SU-DHL-6 (cell line): ENCODE data around the gene TNKS1BP1.

Experiments
- H2AFZ ChIP-seq: fragments of 200-600 bp; sonication (generic); 2 replicates; pipeline ENCODE4 v1.6.1; 2014; ENCODE audit warnings: low read depth, mild to moderate bottlenecking, moderate library complexity, mixed read lengths, antibody characterized with exemption, low read length; ENCODE audit not compliant: severe bottlenecking
- H3F3A ChIP-seq: fragments of 200-600 bp; shearing (Covaris generic); 2 replicates; pipeline ENCODE4 v1.6.0; 2016; ENCODE audit warnings: antibody characterized with exemption, mild to moderate bottlenecking; ENCODE audit not compliant: insufficient read depth
- H3K27ac ChIP-seq: fragments of 200-600 bp; sonication (generic); 2 replicates; pipeline ENCODE4 v1.5.1; 2016; ENCODE audit warnings: low read depth, mild to moderate bottlenecking, low read length, moderate library complexity, mixed read lengths
- H3K27me3 ChIP-seq: fragments of 200-600 bp; sonication (generic), shearing (Covaris generic); 2 replicates; pipeline ENCODE4 v1.6.0; 2014; ENCODE audit warnings: mild to moderate bottlenecking, low read length
- H3K36me3 ChIP-seq: fragments of 200-600 bp; sonication (generic); 2 replicates; pipeline ENCODE4 v1.6.1; 2014; ENCODE audit warnings: mild to moderate bottlenecking, low read length, mixed read lengths
- H3K4me2 ChIP-seq: fragments of 300-600, 200-600 bp; shearing (Covaris generic), sonication (generic); 2 replicates; pipeline ENCODE4 v1.6.0; 2014; ENCODE audit warnings: low read length, low read depth, mild to moderate bottlenecking; ENCODE audit not compliant: poor library complexity, severe bottlenecking
- H3K4me3 ChIP-seq: fragments of 200-600 bp; sonication (generic); 2 replicates; pipeline ENCODE4 v1.5.1; 2014; ENCODE audit warnings: antibody characterized with exemption, low read length, mild to moderate bottlenecking, mixed read lengths; ENCODE audit not compliant: insufficient read depth, poor library complexity, severe bottlenecking
- H3K79me2 ChIP-seq: fragments of 200-600 bp; sonication (generic); 2 replicates; pipeline ENCODE4 v1.6.1; 2014; ENCODE audit warnings: mild to moderate bottlenecking, low read length, moderate library complexity; ENCODE audit not compliant: insufficient read depth
- H3K9ac ChIP-seq: fragments of 200-600 bp; sonication (generic); 2 replicates; pipeline ENCODE4 v1.7.0; 2014; ENCODE audit warnings: mild to moderate bottlenecking, low read length
- H3K9me2 ChIP-seq: fragments of 200-600 bp; sonication (generic); replicated peaks from 2 replicates; pipeline ENCODE4 v1.6.1; 2014; ENCODE audit warnings: low read length; ENCODE audit not compliant: insufficient read depth
- H3K9me3 ChIP-seq: fragments of 200-600 bp; sonication (generic); 2 replicates; pipeline ENCODE4 v1.6.1; 2014; ENCODE audit warnings: low read length, mixed read lengths; ENCODE audit not compliant: insufficient read depth
- H4K20me1 ChIP-seq: fragments of 200-600 bp; sonication (generic); 2 replicates; pipeline ENCODE4 v1.6.1; 2014; ENCODE audit warnings: low read depth, mild to moderate bottlenecking, antibody characterized with exemption, low read length, moderate library complexity, mixed read lengths
- EZH2phosphoT487 ChIP-seq: fragments of 200-600 bp; sonication (generic), shearing (Covaris generic); conservative IDR thresholded peaks from 2 replicates; pipeline ENCODE4 v1.6.1; 2018; ENCODE audit warnings: mild to moderate bottlenecking, antibody characterized with exemption, low read length, moderate library complexity, mixed read lengths
- TF ChIP-seq, protein P1 (sequence below): fragments of 200-600 bp; sonication (generic); IDR thresholded peaks from one replicate; pipeline ENCODE4 v1.5.1; 2017; ENCODE audit warnings: antibody characterized with exemption, mild to moderate bottlenecking, low read length, moderate library complexity; ENCODE audit not compliant: insufficient read depth, poor library complexity, severe bottlenecking

TNKS1BP1 gene

DNA sequence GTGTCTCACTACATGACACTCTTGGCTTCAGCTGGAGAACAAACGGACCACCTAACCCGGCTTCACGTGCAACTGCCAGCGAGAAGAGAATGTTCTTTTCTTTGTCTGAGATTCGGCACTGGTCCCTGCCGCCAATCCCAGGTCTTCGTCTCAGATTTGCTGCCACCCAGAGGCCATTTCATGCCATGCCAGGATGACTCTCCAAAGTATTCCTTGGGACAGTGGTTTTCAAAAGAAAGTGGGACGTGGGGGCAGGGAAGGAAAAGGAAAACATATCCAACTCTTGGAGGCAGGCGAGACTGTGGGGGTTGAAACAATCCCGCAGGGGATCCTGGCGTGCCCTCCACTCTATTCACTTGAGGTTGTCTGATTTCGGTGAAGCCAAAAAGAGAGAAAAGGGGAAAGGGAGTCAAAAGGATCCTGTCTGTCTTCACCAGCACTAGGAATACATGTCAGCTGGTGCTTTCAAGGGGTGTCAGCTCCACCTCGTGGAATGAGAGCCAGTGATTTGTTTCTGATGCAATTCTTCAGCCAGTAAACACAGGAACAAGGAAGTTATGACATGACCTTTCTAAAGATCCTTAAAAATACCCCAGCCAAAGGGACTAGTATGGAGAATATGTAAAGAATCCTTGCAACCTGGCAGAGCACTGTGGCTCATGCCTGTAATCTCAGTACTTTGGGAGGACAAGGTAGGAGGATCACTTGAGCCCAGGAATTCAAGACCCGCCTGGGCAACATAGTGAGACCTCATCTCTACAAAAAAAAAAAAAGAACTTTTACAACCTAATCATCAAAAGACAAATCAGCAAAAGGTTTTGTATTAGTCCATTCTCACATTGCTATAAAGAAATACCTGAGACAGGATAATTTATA is 46.7 kb downstream of the TNKS1BP1 start:
- Histone ChIP-seq H3F3A (no peaks in the 10 kb centered on the region), H2AFZ (peak overlapping the region; percentile 42), H3K9me3 (no peaks in the 10 kb centered on the region), H3K27me3 (no peaks in the 10 kb centered on the region), H3K27ac (no peak overlapping the region), H3K9ac (no peak overlapping the region), H3K9me2 (no peaks in the 10 kb centered on the region), H4K20me1 (no peaks in the 10 kb centered on the region), H3K79me2 (no peaks in the 10 kb centered on the region), H3K4me2 (no peak overlapping the region), H3K36me3 (no peaks in the 10 kb centered on the region), H3K4me3 (no peak overlapping the region)
- TF ChIP-seq, protein P1, sequence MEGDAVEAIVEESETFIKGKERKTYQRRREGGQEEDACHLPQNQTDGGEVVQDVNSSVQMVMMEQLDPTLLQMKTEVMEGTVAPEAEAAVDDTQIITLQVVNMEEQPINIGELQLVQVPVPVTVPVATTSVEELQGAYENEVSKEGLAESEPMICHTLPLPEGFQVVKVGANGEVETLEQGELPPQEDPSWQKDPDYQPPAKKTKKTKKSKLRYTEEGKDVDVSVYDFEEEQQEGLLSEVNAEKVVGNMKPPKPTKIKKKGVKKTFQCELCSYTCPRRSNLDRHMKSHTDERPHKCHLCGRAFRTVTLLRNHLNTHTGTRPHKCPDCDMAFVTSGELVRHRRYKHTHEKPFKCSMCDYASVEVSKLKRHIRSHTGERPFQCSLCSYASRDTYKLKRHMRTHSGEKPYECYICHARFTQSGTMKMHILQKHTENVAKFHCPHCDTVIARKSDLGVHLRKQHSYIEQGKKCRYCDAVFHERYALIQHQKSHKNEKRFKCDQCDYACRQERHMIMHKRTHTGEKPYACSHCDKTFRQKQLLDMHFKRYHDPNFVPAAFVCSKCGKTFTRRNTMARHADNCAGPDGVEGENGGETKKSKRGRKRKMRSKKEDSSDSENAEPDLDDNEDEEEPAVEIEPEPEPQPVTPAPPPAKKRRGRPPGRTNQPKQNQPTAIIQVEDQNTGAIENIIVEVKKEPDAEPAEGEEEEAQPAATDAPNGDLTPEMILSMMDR = peak; percentile 84
- TF ChIP-seq EZH2phosphoT487 = no peak

DNA sequence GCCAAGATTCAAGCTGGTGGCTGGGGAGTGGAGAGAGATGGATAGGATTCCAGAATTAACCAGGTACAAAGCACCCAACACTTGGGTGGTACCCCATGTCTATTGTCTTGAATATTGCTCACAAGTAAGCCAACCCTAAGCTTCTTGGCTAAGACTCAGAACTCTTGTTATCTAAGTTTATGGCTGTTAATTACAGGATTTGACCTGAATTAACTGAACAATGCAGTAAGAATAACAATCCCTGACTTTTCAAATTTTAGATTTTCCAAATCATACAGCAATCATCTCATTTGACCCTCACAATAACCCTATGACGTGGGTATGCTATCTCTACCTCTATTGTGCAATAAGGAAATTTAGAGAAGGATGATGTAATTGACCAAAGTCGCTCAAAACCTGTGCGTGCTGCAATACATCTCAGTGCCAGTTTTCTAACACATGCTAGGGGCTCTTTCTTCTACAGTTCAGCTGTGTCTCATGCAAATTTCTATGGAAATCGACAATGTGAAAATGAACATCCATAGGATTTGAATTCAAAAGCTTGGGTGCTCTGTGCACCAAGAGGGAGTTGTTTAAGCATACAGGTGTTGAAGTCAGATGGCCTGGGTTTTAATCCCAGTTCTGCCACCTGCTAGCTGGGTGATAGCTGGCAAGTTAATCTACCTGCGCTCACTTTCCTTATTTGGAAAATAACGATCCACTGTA is 47.6 kb downstream of the TNKS1BP1 start:
- Histone ChIP-seq H3K4me2 (no peak overlapping the region), H3K9ac (no peak overlapping the region), H3K9me3 (no peaks in the 10 kb centered on the region), H3K9me2 (no peaks in the 10 kb centered on the region), H3K27me3 (no peaks in the 10 kb centered on the region), H2AFZ (no peak overlapping the region), H3K4me3 (no peak overlapping the region), H3K36me3 (no peaks in the 10 kb centered on the region), H3F3A (no peaks in the 10 kb centered on the region), H3K79me2 (no peaks in the 10 kb centered on the region), H3K27ac (no peak overlapping the region), H4K20me1 (no peaks in the 10 kb centered on the region)
- TF ChIP-seq, protein P1 = no peak
- no peak for TF ChIP-seq EZH2phosphoT487

DNA sequence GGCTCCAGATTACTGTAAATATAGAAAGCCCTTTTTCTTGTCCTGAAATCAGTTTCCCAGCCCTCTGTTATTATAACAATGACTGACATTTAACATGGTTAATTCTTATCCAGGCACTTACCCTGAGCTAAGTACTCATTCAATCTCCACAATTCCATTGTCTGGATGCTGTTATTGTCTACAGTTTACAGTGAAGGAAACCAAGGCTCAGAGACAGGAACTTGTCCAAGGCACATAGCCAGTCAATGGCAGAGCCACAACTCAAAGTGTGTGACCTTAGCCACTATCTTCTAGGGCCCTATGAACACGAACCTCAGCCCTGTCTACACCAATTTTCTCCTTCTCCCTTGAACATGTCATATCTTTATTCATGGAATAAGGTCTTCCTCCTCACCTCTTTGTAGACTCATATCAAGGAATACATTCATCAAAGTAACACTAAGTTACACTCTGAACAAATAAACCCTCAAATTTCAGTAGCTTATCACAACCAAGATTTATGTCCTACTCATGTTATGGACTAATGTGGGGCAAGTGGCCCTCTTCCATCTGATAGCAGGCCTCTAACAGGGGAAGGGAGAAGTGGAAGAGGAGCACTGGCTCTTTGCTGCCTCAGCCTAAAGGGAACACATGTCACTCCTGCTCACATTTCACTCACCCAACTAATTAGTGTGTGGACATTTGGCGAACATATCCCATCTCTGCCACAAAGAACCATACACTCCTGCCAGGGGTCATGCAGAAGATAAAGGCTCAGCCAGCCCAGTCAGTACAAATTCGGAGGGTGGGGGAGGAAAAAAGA is 48.4 kb downstream of the TNKS1BP1 start:
- Histone ChIP-seq H3K9me2 (no peaks in the 10 kb centered on the region), H2AFZ (no peak overlapping the region), H3K27me3 (no peaks in the 10 kb centered on the region), H3K4me3 (no peak overlapping the region), H3F3A (no peaks in the 10 kb centered on the region), H4K20me1 (no peaks in the 10 kb centered on the region), H3K9me3 (no peaks in the 10 kb centered on the region), H3K27ac (no peak overlapping the region), H3K4me2 (no peak overlapping the region), H3K36me3 (no peaks in the 10 kb centered on the region), H3K9ac (no peak overlapping the region), H3K79me2 (no peaks in the 10 kb centered on the region)
- TF ChIP-seq, protein P1 = no peak
- no peak for TF ChIP-seq EZH2phosphoT487
